Hematopoietic multipotent progenitor cell (in vitro differentiated cells): ENCODE results near the gene AP2A1. TPM values are rescaled to one million over a fixed set of nuclear protein-coding genes. Genes with fewer than 3 reads are reported as not detected.

Experiments
- DNase-seq, 3 donors: peaks; one replicate each; pipeline ENCODE4 v3.0.0-alpha.2; 2011 to 2015; ENCODE audit warnings: low read depth in 2 of 3, low spot score in 2 of 3
- small RNA-seq: library from RNA; depleted of rRNA; stranded (forward); fragments of <200 nt; gene quantifications from one replicate; pipeline ENCODE3, GENCODE V24; 2012
- total RNA-seq: library from RNA; depleted of rRNA; stranded (reverse); fragments of >200 nt; gene quantifications from one replicate; pipeline ENCODE4 v1.2.3, GENCODE V29; 2012

The AP2A1 gene
- total RNA-seq, 1 donor, result 67.9 TPM

GRCh38 chr19:49851456-49852259, 84.9 kb downstream of the AP2A1 start:
- DNase-seq, result peak in 1 of 3 donors; percentile 29

DNA sequence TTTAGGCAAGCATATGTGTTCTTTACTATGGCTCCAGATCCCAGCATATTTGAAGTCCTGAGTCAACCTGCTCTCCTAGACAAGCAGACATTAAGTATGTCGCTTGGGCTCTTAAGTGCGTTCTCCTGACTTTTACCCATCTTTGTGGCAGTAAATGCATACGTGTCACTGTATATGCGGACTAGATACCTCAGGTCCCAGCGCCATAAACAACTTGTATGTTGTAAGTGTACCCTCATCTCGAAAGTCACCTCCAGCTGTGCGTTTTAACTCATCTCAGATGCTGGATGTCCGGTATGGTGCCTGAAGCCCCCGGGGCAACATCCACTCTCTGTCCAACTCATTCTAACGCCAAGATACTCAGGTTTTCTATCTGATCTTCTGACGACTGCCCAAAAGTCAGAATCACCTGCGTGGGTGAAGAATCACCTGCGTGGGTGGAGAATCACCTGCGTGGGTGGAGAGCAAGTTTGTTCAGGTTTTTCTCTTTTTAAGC, 85.9 kb downstream of the AP2A1 start:
- no peak for DNase-seq

DNA sequence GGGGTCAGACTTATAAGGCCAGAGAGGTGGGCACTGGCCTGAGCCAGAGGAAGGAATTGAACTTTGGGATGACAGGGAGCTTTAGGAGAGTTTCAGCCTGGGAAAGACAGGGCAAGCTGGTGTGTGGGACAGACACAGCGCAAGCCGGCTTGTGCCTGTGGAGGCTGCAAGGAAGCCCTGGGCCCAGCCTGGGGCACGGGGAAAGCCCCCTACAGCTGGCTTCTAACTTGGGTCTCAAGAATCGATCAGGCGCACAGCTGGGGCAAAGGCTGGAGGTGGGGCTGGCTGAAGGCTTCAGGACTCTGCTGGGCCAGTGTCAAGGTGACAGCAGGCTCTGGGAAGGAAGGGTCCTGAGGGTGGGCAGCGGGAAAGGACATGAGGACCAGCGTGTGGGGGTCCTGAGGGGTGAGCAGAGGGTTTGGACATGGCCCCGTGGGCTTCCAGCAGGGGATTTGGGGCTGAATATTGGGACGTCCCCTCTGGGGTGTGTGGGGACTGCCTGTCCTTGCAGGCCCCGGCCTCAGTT, 87.1 kb downstream of the AP2A1 start:
- no peak for DNase-seq

DNA sequence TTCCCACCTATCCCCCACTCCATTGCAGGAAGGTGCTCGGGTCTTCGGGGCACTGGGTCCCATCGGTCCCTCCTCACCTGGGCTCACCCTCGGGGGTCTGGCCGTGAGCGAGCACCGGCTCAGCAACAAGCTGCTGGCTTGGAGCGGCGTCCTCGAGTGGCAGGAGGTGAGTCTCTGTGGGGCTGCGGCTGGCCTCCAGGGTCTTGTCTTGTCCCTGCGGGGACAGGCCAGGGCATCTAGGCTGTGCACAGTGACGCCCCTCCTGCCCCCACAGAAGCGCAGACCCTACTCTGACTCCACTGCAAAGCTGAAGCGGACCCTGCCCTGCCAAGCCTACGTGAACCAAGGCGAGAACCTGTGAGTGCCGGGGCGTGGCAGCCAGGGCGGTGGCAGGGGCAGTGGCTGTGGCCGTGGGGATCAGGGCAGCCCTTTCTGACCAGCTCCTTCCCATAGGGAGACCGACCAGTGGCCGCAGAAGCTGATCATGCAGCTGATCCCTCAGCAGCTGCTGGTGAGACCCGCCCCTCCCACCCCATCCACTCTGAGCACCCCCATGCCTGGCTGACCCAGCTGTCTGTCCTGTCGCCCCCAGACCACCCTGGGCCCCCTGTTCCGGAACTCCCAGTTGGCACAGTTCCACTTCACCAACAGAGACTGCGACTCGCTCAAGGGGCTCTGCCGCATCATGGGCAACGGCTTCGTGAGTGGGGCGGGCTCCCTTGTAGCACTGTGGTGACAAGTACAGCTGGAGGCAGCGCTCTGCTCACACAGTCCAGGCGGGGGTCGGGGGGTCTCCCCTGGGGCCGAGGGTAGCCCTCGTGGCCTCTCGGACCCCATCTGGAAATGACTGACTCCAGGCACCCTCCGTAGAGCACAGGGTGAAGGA, 87.8 kb downstream of the AP2A1 start:
- no peak for DNase-seq

GRCh38 chr19:49855277-49855675, 88.5 kb downstream of the AP2A1 start:
- DNase-seq, result no peak

GRCh38 chr19:49855676-49856573, 89.1 kb downstream of the AP2A1 start:
- DNase-seq, result no peak

GRCh38 chr19:49856574-49857021, 89.8 kb downstream of the AP2A1 start:
- DNase-seq, result no peak

Small RNAs within 50 kb of the gene (small RNA-seq; reads per million reads assigned to genes)
- 0.41 reads per million for gene MIR4749
- 0.34 reads per million for gene MIR6799
- gene RNU6-841P, result not detected

Other genes with a start within 250 kb of the AP2A1 start
- 1.1 TPM for gene RCN3, start 239.0 kb upstream of the AP2A1 start, total RNA-seq
- gene NOSIP, start 186.4 kb upstream of the AP2A1 start, total RNA-seq, result 114 TPM
- 2.7 TPM for gene PRRG2, start 185.7 kb upstream of the AP2A1 start, total RNA-seq
- 8.1 TPM for gene PRR12, start 175.8 kb upstream of the AP2A1 start, total RNA-seq
- 7.5 TPM for gene RRAS, start 126.9 kb upstream of the AP2A1 start, total RNA-seq
- gene SCAF1, start 124.8 kb upstream of the AP2A1 start, total RNA-seq, result 18.6 TPM
- gene IRF3, start 101.1 kb upstream of the AP2A1 start, total RNA-seq, result 86.7 TPM
- gene BCL2L12, start 101.1 kb upstream of the AP2A1 start, total RNA-seq, result 8.1 TPM
- gene PRMT1, start 89.7 kb upstream of the AP2A1 start, total RNA-seq, result 455 TPM
- gene ADM5, start 77.4 kb upstream of the AP2A1 start, total RNA-seq, result 1.9 TPM
- gene CPT1C, start 75.9 kb upstream of the AP2A1 start, total RNA-seq, result 0.54 TPM
- gene TSKS, start 3.7 kb upstream of the AP2A1 start, total RNA-seq, result 1.1 TPM
- 40.1 TPM for gene FUZ, start 46.3 kb downstream of the AP2A1 start, total RNA-seq
- gene MED25, start 51.3 kb downstream of the AP2A1 start, total RNA-seq, result 50.9 TPM
- gene PTOV1, start 84.2 kb downstream of the AP2A1 start, total RNA-seq, result 109 TPM
- 77.6 TPM for gene PNKP, start 100.6 kb downstream of the AP2A1 start, total RNA-seq
- gene AKT1S1, start 110.4 kb downstream of the AP2A1 start, total RNA-seq, result 10.0 TPM
- 7.8 TPM for gene TBC1D17, start 110.7 kb downstream of the AP2A1 start, total RNA-seq
- gene IL4I1, start 129.9 kb downstream of the AP2A1 start, total RNA-seq, result 0.81 TPM
- gene ATF5, start 162.2 kb downstream of the AP2A1 start, total RNA-seq, result 8.1 TPM
- gene NUP62, start 162.5 kb downstream of the AP2A1 start, total RNA-seq, result 70.3 TPM
- gene SIGLEC11, start 194.2 kb downstream of the AP2A1 start, total RNA-seq, result under 0.01 TPM